Measurements from ENCODE around the gene ITGB5. TPM values are rescaled to one million over a fixed set of nuclear protein-coding genes. Genes with fewer than 3 reads are reported as not detected.
A peak's percentile ranks its signal among the peaks of the same experiment; 100 is the strongest.

The ITGB5 gene
- total RNA-seq, 1 experiment from 2014 or later: 146 TPM

DNA sequence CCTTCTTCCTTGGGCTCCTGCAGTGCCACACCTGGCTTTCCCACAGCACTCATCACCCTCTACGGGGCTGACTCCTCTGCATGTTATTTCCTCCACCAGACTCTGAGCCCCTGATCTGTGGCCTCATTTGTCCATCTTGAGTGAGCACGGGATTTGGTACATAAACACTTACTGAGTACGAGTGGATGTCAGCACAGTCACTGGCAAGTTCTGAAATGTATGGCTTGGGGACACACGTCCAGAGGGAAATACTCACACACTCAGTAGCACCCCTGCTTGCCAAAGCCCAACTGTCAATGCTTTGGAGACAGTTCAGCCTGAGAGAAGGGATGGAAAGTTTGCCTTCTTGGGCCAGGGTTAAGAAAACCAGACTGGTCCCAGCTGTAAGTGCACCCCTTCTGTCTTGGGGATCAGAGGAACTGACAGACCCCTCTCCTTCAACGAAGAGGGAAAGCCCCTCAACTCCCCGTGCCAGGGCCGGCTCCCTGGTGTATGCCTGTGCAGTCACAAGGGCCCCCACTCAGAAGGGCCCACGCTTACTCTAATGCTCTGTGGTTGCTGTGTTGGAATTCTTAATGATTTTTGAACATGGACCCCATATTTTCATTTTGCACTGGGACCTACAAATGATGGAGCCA is 85.0 kb downstream of the ITGB5 start:
- no peak for DNase-seq
- Histone ChIP-seq H2AK5ac (ENCODE audit: insufficient read length, low read length) (no peak overlapping the region), H3K4ac (ENCODE audit: low read depth, low read length) (no peak overlapping the region), H3K9me3 (ENCODE audit: control insufficient read depth, low read depth, low read length) (no peaks in the 10 kb centered on the region), H3K4me2 (ENCODE audit: insufficient read depth, insufficient read length, low read length) (no peak overlapping the region), H3K23me2 (ENCODE audit: insufficient read length, low read depth, low read length, poor library complexity, severe bottlenecking) (no peaks in the 10 kb centered on the region), H3T11ph (ENCODE audit: low read length) (no peak overlapping the region), H4K5ac (ENCODE audit: insufficient read length, low read depth, low read length) (no peak overlapping the region), H4K20me1 (ENCODE audit: control insufficient read depth, insufficient read depth, insufficient read length) (no peaks in the 10 kb centered on the region), H3K9ac (ENCODE audit: extremely low read depth, insufficient read length, low read length) (no peak overlapping the region), H2BK5ac (ENCODE audit: insufficient read length, low read length) (no peak overlapping the region), H3K4me1 (ENCODE audit: insufficient read depth, low read length) (no peaks in the 10 kb centered on the region; the same call in 1 of the 2 replicates), H3K23ac (ENCODE audit: insufficient read length, low read depth, low read length) (no peak overlapping the region), H3K56ac (ENCODE audit: insufficient read length, low read depth, low read length) (no peak overlapping the region), H2BK120ac (ENCODE audit: low read depth, low read length, poor library complexity, severe bottlenecking) (no peak overlapping the region), H4K91ac (ENCODE audit: insufficient read length, low read depth, low read length) (no peak overlapping the region), H4K8ac (replicated peaks; ENCODE audit: insufficient read length, low read depth, low read length) (no peak overlapping the region), H3K79me1 (ENCODE audit: insufficient read depth, low read depth, low read length, poor library complexity, severe bottlenecking) (no peaks in the 10 kb centered on the region), H3K14ac (ENCODE audit: insufficient read depth, low read length) (no peak overlapping the region), H2AFZ (ENCODE audit: low read length) (no peak overlapping the region), H2BK15ac (ENCODE audit: low read depth, low read length) (no peak overlapping the region), H2BK12ac (ENCODE audit: insufficient read length, low read depth, low read length) (no peak overlapping the region), H3K27me3 (ENCODE audit: insufficient read depth, low read length) (no peaks in the 10 kb centered on the region), H3K27ac (ENCODE audit: insufficient read length, low read depth, low read length) (no peak overlapping the region), H3K18ac (ENCODE audit: insufficient read length, low read depth, low read length) (no peak overlapping the region), H2BK20ac (ENCODE audit: low read depth, low read length, poor library complexity, severe bottlenecking) (no peak overlapping the region), H3K79me2 (ENCODE audit: insufficient read depth, low read length) (no peaks in the 10 kb centered on the region)
- no peak overlapping the region for H3K4me3 Mint-ChIP-seq
- peaks cover 13 to 54% (median 22%) of the 10 kb centered on the region in 3 experiments for H3K36me3 Mint-ChIP-seq (ENCODE audit: insufficient read depth in 1 of 3, low read depth in 3 of 3)
- no CpG with 5 or more reads among the region's 8 CpGs for WGBS (ENCODE audit: extremely low coverage, insufficient read length, low lambda C conversion rate)
- TF ChIP-seq CTCF (conservative IDR thresholded peaks at IDR 0.05): no peak
- H3K4me1 Mint-ChIP-seq: peaks cover 21 to 30% of the 10 kb centered on the region in 2 experiments
- H3K9me3 Mint-ChIP-seq: no peaks in the 10 kb centered on the region
- no peaks in the 10 kb centered on the region for H3K27me3 Mint-ChIP-seq (ENCODE audit: low read depth)
- peak overlapping the region in 2 of 3 experiments; percentile 29 to 68; a peak in 4 of 7 replicates for H3K27ac Mint-ChIP-seq
